Ascending aorta (tissue), 2 donors: ENCODE results near the gene SPACA4. TPM values are rescaled to one million over a fixed set of nuclear protein-coding genes. Genes with fewer than 3 reads are reported as not detected.
A peak's percentile ranks its signal among the peaks of the same experiment; 100 is the strongest.

Source experiments
- DNase-seq, 2 donors: peaks; one replicate each; pipeline ENCODE4 v3.0.0-alpha.2; 2019; ENCODE audit warnings: low spot score in 2 of 2
- H3K27ac ChIP-seq, 2 donors: fragments of 200-600 bp; sonication (generic); one replicate each; pipeline ENCODE4 v1.5.1; 2016 to 2017; ENCODE audit warnings: mild to moderate bottlenecking in 1 of 2
- H3K27me3 ChIP-seq: fragments of 200-600 bp; sonication (generic); one replicate; pipeline ENCODE4 v1.5.1; 2017
- H3K36me3 ChIP-seq, 2 donors: fragments of 200-600 bp; sonication (generic); one replicate each; pipeline ENCODE4 v1.5.1; 2016
- H3K4me1 ChIP-seq, 2 donors: fragments of 200-600 bp; sonication (generic); one replicate each; pipeline ENCODE4 v1.5.1; 2016 to 2017; ENCODE audit warnings: mild to moderate bottlenecking in 1 of 2
- H3K4me3 ChIP-seq, 2 donors: fragments of 200-600 bp; sonication (generic); one replicate each; pipeline ENCODE4 v1.5.1; 2016 to 2017; ENCODE audit warnings: mild to moderate bottlenecking in 1 of 2
- H3K9me3 ChIP-seq, 2 donors: fragments of 200-600 bp; sonication (generic); one replicate each; pipeline ENCODE4 v1.5.1; 2016
- CTCF ChIP-seq, 3 experiments: fragments of 200-600 bp in 2 of 3; fragments of 450-650 bp in 1 of 3; sonication (generic) in 2 of 3; IDR thresholded peaks; one replicate each; pipeline ENCODE4 v1.5.1; 2016 to 2019; ENCODE audit warnings: antibody characterized with exemption in 3 of 3, mild to moderate bottlenecking in 1 of 3, moderate library complexity in 1 of 3
- intact Hi-C: fragments of 100-400 bp; cut with DNase I; formaldehyde crosslinking; loops from one replicate; pipeline ENCODE4 v1.15.1; 2023
- total RNA-seq: library from RNA; depleted of rRNA; stranded (reverse); fragments of >200 nt; gene quantifications from one replicate; pipeline ENCODE4 v1.1.0, GENCODE V29; 2016

SPACA4 gene
- total RNA-seq, 1 donor from 2014 or later: not detected

DNA sequence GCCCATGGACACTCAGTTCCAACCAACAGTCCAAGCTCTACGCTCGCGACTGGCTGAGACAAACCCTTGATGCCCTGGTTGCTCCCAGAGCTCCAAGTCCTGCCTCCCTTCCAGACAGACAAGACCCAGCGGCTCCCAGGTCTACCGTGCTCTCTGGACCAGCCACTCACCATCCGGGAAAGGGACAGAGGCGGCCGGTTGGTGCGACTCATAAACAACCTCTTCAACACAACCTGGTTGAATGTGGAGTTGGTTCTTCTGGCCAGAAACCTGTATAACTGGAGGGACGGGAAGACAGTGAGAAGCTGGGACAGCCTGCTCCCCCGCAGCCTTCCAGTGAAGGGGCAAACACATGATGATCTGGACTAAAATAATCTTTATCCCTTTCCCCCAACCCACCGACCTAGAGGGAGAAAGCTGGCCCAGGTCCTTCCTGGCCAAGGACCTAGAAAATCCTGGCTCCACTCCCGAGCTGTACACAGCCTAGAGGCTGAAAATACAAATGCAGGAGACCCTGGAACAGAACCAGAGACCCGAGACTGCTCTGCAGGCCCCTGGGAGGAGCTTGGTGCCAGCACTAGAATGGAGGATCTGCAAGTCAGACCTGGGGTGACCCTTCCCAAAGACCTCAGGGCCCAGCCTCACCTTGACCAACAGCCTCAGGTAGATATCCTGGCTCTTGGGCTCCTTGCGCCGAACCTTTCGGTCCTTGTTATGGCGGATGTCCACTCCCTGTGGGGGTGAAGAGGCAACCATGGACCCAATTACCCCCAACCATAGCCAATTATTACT, 10.8 kb downstream of the SPACA4 start:
- DNase-seq: no peak
- peaks cover 10 to 19% of the 10 kb centered on the region in 2 donors for H3K4me1 ChIP-seq
- no peak for TF ChIP-seq CTCF (IDR thresholded peaks at IDR 0.05)

GRCh38 chr19:48618278-48618915, 11.9 kb downstream of the SPACA4 start:
- no peak for DNase-seq
- Histone ChIP-seq H3K27ac (peak overlapping the region; percentile 74 to 87), H3K36me3 (peaks cover 18 to 29% of the 10 kb centered on the region in 2 donors), H3K4me3 (peak overlapping the region; percentile 68 to 95), H3K4me1 (peaks cover 12 to 23% of the 10 kb centered on the region in 2 donors), H3K27me3 (no peaks in the 10 kb centered on the region), H3K9me3 (no peaks in the 10 kb centered on the region)
- intact Hi-C loops: loop anchor here (2.0 kb wide), 1 partner anchor 30 kb away; no protein-coding TSS in a partner anchor
- TF ChIP-seq CTCF (IDR thresholded peaks at IDR 0.05): no peak

More for the DNA sequence above, 10.8 kb downstream of the SPACA4 start:
- peaks cover 18 to 29% of the 10 kb centered on the region in 2 donors for H3K36me3 ChIP-seq
- peak overlapping the region in 1 of 2 donors; percentile 74 for H3K27ac ChIP-seq
- no peaks in the 10 kb centered on the region for H3K27me3 ChIP-seq
- intact Hi-C loops: no loop called here
- peak overlapping the region; percentile 68 to 95 for H3K4me3 ChIP-seq
- H3K9me3 ChIP-seq: no peaks in the 10 kb centered on the region

GRCh38 chr19:48618916-48619691, 12.6 kb downstream of the SPACA4 start, which contains the start of the genes RPL18 and SPHK2:
Gene RPL18, minus strand, starts transcription at chr19:48619178. Its CDS starts 35 bp downstream, at chr19:48619143.
Gene SPHK2, plus strand, starts transcription at chr19:48619506. Its CDS starts 1,009 bp downstream, at chr19:48620515.
- intact Hi-C loops: loop anchor here (1.0 to 2.0 kb wide), 5 partner anchors 16 to 174 kb away; partner anchors contain the start of genes CYTH2 and GRWD1
- peak within 1 kb of the TSS; percentile 68 to 95 for H3K4me3 ChIP-seq
- peaks cover 16 to 27% of the 10 kb centered on the region in 2 donors for H3K4me1 ChIP-seq
- peak; percentile 94 to 99 for DNase-seq
- H3K27me3 ChIP-seq: no peaks in the 10 kb centered on the region
- H3K27ac ChIP-seq: peak within 1 kb of the TSS; percentile 86 to 87
- no peak for TF ChIP-seq CTCF (IDR thresholded peaks at IDR 0.05)
- peaks cover 18 to 29% of the 10 kb centered on the region in 2 donors for H3K36me3 ChIP-seq
- no peaks in the 10 kb centered on the region for H3K9me3 ChIP-seq

- peaks cover 19 to 32% of the 10 kb centered on the region in 2 donors for H3K4me1 ChIP-seq
- H3K36me3 ChIP-seq: peaks cover 18 to 27% of the 10 kb centered on the region in 2 donors
- peak in 1 of 3 experiments; percentile 5 for TF ChIP-seq CTCF (IDR thresholded peaks at IDR 0.05)
- no peak for DNase-seq
- H3K4me3 ChIP-seq: peak overlapping the region; percentile 68 to 95
- peak overlapping the region; percentile 86 to 87 for H3K27ac ChIP-seq
- no peaks in the 10 kb centered on the region for H3K9me3 ChIP-seq
- intact Hi-C loops: loop anchor here (1.0 to 2.0 kb wide), 5 partner anchors 15 to 175 kb away; partner anchors contain the start of genes CYTH2 and GRWD1
- no peaks in the 10 kb centered on the region for H3K27me3 ChIP-seq
These were observed 13.4 kb downstream of the SPACA4 start for GRCh38 chr19:48619692-48620585.
